GM23338 (cell line): ENCODE measurements around the gene RPS6KC1. TPM values are rescaled to one million over a fixed set of nuclear protein-coding genes. Genes with fewer than 3 reads are reported as not detected.

Source experiments
- ATAC-seq: fragments of 200-7000 bp; cut with Tn5 transposase; 3 replicates; pipeline ENCODE4 v1.9.1; 2020
- DNase-seq: peaks from one replicate; pipeline ENCODE4 v3.0.0-alpha.2; 2015; ENCODE audit warnings: low spot score
- H2AFZ ChIP-seq: fragments of 200-600 bp; sonication (generic); 2 replicates; pipeline ENCODE4 v1.8.0; 2016; ENCODE audit warnings: antibody characterized with exemption, mild to moderate bottlenecking, moderate library complexity
- H3F3A ChIP-seq: fragments of 200-600 bp; sonication (generic); replicated peaks from 2 replicates; pipeline ENCODE4 v1.8.0; 2017; ENCODE audit warnings: antibody characterized with exemption, mixed run types, low read depth
- H3K27ac ChIP-seq: fragments of 200-600 bp; sonication (generic); 2 replicates; pipeline ENCODE4 v1.6.1; 2016; ENCODE audit warnings: low read depth
- H3K27me3 ChIP-seq: fragments of 200-600 bp; sonication (generic); 2 replicates; pipeline ENCODE4 v1.8.0; 2016; ENCODE audit warnings: mild to moderate bottlenecking, mixed run types, moderate library complexity; ENCODE audit not compliant: insufficient read depth
- H3K36me3 ChIP-seq: fragments of 200-600 bp; sonication (generic); 2 replicates; pipeline ENCODE4 v1.8.0; 2016; ENCODE audit warnings: mild to moderate bottlenecking; ENCODE audit not compliant: insufficient read depth
- H3K4me1 ChIP-seq: fragments of 200-600 bp; sonication (generic); 2 replicates; pipeline ENCODE4 v1.8.0; 2016; ENCODE audit warnings: mild to moderate bottlenecking, moderate library complexity; ENCODE audit not compliant: insufficient read depth
- H3K4me2 ChIP-seq: fragments of 200-600 bp; sonication (generic); 2 replicates; pipeline ENCODE4 v1.7.1; 2017; ENCODE audit warnings: mixed run types
- H3K4me3 ChIP-seq: fragments of 200-600 bp; sonication (generic); 2 replicates; pipeline ENCODE4 v1.6.1; 2016; ENCODE audit warnings: mixed run types
- H3K79me2 ChIP-seq: fragments of 200-600 bp; sonication (generic); replicated peaks from 2 replicates; pipeline ENCODE4 v1.8.0; 2017; ENCODE audit warnings: mild to moderate bottlenecking; ENCODE audit not compliant: insufficient read depth
- H3K9me2 ChIP-seq: fragments of 200-600 bp; sonication (generic); 2 replicates; pipeline ENCODE4 v1.8.0; 2017; ENCODE audit not compliant: insufficient read depth
- H4K20me1 ChIP-seq: fragments of 200-600 bp; sonication (generic); replicated peaks from 2 replicates; pipeline ENCODE4 v1.8.0; 2017; ENCODE audit warnings: mild to moderate bottlenecking; ENCODE audit not compliant: insufficient read depth
- H3K27ac Mint-ChIP-seq: 2 replicates; pipeline ENCODE4 v1.8.0; 2020; ENCODE audit warnings: inconsistent platforms, mild to moderate bottlenecking, moderate library complexity, mixed read lengths
- H3K27me3 Mint-ChIP-seq: 3 replicates; pipeline ENCODE4 v1.8.0; 2022; ENCODE audit warnings: low read depth, mild to moderate bottlenecking, moderate library complexity, mixed read lengths, inconsistent platforms; ENCODE audit not compliant: insufficient read depth, poor library complexity
- H3K36me3 Mint-ChIP-seq: 3 replicates; pipeline ENCODE4 v1.8.0; 2021; ENCODE audit warnings: low read depth, mild to moderate bottlenecking, inconsistent platforms, moderate library complexity, mixed read lengths
- H3K4me1 Mint-ChIP-seq: 3 replicates; pipeline ENCODE4 v1.8.0; 2020; ENCODE audit warnings: mild to moderate bottlenecking, inconsistent platforms, mixed read lengths
- H3K4me3 Mint-ChIP-seq: 3 replicates; pipeline ENCODE4 v1.8.0; 2021; ENCODE audit warnings: moderate library complexity, mild to moderate bottlenecking, inconsistent platforms, mixed read lengths
- H3K9me3 Mint-ChIP-seq: 3 replicates; pipeline ENCODE4 v1.8.0; 2020; ENCODE audit warnings: moderate library complexity, mild to moderate bottlenecking, inconsistent platforms, mixed read lengths
- CREB1 ChIP-seq: fragments of 250-450 bp; sonication (Bioruptor Pico); IDR thresholded peaks from 2 replicates; pipeline ENCODE4 v1.5.0; 2020; ENCODE audit warnings: low read depth, mild to moderate bottlenecking, moderate library complexity
- EZH2 ChIP-seq: fragments of 200-600 bp; sonication (generic); IDR thresholded peaks from one replicate; pipeline ENCODE4 v1.8.0; 2017; ENCODE audit warnings: antibody characterized with exemption, mild to moderate bottlenecking, low read depth; ENCODE audit not compliant: unreplicated experiment
- EZH2phosphoT487 ChIP-seq: fragments of 200-600 bp; sonication (generic); IDR thresholded peaks from one replicate; pipeline ENCODE4 v1.8.1; 2018; ENCODE audit warnings: antibody characterized with exemption; ENCODE audit not compliant: unreplicated experiment
- JUNB ChIP-seq: IDR thresholded peaks from one replicate; pipeline ENCODE4 v1.6.1; 2016; ENCODE audit warnings: antibody characterized with exemption; ENCODE audit not compliant: unreplicated experiment
- NANOG ChIP-seq: IDR thresholded peaks from 2 replicates; pipeline ENCODE4 v1.6.1; 2016; ENCODE audit warnings: antibody characterized with exemption, borderline replicate concordance
- STAT1 ChIP-seq: IDR thresholded peaks from one replicate; pipeline ENCODE4 v1.6.1; 2016; ENCODE audit warnings: antibody characterized with exemption; ENCODE audit not compliant: unreplicated experiment
- ZNF114 ChIP-seq: fragments of 250-450 bp; sonication (Bioruptor Pico); IDR thresholded peaks from 2 replicates; pipeline ENCODE4 v1.5.0; 2020; ENCODE audit warnings: mild to moderate bottlenecking, moderate library complexity
- polyA plus RNA-seq: library from polyadenylated mRNA; unstranded; fragments of >200 nt; fragmentation: Nextera tagmentation; extraction: Ambion mirVana; gene quantifications from 2 replicates; pipeline ENCODE4 v1.2.1, GENCODE V29; 2016
- total RNA-seq: library from RNA; depleted of rRNA; stranded (reverse); fragments of >200 nt; shearing (Covaris generic); gene quantifications from 2 replicates; pipeline ENCODE4 v1.2.3, GENCODE V29; 2014
- TF ChIP-seq, protein P1 (sequence below): IDR thresholded peaks from one replicate; pipeline ENCODE4 v1.6.1; 2018; ENCODE audit warnings: antibody characterized with exemption; ENCODE audit not compliant: unreplicated experiment
- TF ChIP-seq, protein P2 (sequence below), 2 experiments: fragments of 200-600 bp in 1 of 2; sonication (generic) in 1 of 2; conservative IDR thresholded peaks; 2 replicates each; pipeline versions ENCODE4 v1.5.1 to v1.6.1; 2016 to 2017; ENCODE audit warnings: antibody characterized with exemption in 2 of 2, low read depth in 2 of 2, mild to moderate bottlenecking in 2 of 2, moderate library complexity in 1 of 2
- TF ChIP-seq, protein P3 (sequence below): fragments of 250-450 bp; sonication (Bioruptor Pico); IDR thresholded peaks from 2 replicates; pipeline ENCODE4 v1.5.0; 2020; ENCODE audit warnings: mild to moderate bottlenecking, moderate library complexity
- TF ChIP-seq, protein P4 (sequence below): IDR thresholded peaks from 2 replicates; pipeline ENCODE4 v1.6.1; 2016; ENCODE audit warnings: antibody characterized with exemption

Gene RPS6KC1
- total and polyA plus RNA-seq, 2 experiments from 2014 or later: 7.9 to 24.9 TPM

DNA sequence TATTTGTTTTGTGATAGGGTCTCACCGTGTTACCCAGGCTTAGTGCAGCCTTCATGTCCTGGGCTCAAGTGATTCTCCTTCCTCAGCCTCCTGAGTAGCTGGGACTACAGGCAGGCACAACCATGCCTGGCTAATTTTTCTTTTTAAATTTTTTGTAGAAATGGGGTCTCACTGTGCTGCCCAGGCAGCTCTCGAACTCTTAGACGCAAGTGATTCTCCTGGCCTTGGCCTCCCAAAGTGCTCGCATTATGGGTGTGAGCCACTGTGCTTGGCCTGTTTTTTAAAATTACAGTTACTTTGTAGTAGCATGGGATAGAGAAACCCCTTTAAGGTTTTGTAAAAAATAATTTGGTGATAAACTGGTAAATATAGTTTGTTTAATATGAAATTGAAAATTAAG lies 69.9 kb downstream of the RPS6KC1 start:
- no peak overlapping the region for H3K27ac ChIP-seq
- TF ChIP-seq, protein P1, sequence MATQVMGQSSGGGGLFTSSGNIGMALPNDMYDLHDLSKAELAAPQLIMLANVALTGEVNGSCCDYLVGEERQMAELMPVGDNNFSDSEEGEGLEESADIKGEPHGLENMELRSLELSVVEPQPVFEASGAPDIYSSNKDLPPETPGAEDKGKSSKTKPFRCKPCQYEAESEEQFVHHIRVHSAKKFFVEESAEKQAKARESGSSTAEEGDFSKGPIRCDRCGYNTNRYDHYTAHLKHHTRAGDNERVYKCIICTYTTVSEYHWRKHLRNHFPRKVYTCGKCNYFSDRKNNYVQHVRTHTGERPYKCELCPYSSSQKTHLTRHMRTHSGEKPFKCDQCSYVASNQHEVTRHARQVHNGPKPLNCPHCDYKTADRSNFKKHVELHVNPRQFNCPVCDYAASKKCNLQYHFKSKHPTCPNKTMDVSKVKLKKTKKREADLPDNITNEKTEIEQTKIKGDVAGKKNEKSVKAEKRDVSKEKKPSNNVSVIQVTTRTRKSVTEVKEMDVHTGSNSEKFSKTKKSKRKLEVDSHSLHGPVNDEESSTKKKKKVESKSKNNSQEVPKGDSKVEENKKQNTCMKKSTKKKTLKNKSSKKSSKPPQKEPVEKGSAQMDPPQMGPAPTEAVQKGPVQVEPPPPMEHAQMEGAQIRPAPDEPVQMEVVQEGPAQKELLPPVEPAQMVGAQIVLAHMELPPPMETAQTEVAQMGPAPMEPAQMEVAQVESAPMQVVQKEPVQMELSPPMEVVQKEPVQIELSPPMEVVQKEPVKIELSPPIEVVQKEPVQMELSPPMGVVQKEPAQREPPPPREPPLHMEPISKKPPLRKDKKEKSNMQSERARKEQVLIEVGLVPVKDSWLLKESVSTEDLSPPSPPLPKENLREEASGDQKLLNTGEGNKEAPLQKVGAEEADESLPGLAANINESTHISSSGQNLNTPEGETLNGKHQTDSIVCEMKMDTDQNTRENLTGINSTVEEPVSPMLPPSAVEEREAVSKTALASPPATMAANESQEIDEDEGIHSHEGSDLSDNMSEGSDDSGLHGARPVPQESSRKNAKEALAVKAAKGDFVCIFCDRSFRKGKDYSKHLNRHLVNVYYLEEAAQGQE: no peak
- no peak for TF ChIP-seq CREB1 (CRISPR knock-in tag)
- TF ChIP-seq NANOG: no peak
- TF ChIP-seq JUNB: no peak
- TF ChIP-seq, protein P2, sequence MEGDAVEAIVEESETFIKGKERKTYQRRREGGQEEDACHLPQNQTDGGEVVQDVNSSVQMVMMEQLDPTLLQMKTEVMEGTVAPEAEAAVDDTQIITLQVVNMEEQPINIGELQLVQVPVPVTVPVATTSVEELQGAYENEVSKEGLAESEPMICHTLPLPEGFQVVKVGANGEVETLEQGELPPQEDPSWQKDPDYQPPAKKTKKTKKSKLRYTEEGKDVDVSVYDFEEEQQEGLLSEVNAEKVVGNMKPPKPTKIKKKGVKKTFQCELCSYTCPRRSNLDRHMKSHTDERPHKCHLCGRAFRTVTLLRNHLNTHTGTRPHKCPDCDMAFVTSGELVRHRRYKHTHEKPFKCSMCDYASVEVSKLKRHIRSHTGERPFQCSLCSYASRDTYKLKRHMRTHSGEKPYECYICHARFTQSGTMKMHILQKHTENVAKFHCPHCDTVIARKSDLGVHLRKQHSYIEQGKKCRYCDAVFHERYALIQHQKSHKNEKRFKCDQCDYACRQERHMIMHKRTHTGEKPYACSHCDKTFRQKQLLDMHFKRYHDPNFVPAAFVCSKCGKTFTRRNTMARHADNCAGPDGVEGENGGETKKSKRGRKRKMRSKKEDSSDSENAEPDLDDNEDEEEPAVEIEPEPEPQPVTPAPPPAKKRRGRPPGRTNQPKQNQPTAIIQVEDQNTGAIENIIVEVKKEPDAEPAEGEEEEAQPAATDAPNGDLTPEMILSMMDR (conservative IDR thresholded peaks at IDR 0.05; ENCODE audit: low read depth in 2 of 2): no peak
- no peak for TF ChIP-seq EZH2
- no peak for TF ChIP-seq STAT1
- TF ChIP-seq ZNF114 (CRISPR knock-in tag): no peak
- TF ChIP-seq, protein P3, sequence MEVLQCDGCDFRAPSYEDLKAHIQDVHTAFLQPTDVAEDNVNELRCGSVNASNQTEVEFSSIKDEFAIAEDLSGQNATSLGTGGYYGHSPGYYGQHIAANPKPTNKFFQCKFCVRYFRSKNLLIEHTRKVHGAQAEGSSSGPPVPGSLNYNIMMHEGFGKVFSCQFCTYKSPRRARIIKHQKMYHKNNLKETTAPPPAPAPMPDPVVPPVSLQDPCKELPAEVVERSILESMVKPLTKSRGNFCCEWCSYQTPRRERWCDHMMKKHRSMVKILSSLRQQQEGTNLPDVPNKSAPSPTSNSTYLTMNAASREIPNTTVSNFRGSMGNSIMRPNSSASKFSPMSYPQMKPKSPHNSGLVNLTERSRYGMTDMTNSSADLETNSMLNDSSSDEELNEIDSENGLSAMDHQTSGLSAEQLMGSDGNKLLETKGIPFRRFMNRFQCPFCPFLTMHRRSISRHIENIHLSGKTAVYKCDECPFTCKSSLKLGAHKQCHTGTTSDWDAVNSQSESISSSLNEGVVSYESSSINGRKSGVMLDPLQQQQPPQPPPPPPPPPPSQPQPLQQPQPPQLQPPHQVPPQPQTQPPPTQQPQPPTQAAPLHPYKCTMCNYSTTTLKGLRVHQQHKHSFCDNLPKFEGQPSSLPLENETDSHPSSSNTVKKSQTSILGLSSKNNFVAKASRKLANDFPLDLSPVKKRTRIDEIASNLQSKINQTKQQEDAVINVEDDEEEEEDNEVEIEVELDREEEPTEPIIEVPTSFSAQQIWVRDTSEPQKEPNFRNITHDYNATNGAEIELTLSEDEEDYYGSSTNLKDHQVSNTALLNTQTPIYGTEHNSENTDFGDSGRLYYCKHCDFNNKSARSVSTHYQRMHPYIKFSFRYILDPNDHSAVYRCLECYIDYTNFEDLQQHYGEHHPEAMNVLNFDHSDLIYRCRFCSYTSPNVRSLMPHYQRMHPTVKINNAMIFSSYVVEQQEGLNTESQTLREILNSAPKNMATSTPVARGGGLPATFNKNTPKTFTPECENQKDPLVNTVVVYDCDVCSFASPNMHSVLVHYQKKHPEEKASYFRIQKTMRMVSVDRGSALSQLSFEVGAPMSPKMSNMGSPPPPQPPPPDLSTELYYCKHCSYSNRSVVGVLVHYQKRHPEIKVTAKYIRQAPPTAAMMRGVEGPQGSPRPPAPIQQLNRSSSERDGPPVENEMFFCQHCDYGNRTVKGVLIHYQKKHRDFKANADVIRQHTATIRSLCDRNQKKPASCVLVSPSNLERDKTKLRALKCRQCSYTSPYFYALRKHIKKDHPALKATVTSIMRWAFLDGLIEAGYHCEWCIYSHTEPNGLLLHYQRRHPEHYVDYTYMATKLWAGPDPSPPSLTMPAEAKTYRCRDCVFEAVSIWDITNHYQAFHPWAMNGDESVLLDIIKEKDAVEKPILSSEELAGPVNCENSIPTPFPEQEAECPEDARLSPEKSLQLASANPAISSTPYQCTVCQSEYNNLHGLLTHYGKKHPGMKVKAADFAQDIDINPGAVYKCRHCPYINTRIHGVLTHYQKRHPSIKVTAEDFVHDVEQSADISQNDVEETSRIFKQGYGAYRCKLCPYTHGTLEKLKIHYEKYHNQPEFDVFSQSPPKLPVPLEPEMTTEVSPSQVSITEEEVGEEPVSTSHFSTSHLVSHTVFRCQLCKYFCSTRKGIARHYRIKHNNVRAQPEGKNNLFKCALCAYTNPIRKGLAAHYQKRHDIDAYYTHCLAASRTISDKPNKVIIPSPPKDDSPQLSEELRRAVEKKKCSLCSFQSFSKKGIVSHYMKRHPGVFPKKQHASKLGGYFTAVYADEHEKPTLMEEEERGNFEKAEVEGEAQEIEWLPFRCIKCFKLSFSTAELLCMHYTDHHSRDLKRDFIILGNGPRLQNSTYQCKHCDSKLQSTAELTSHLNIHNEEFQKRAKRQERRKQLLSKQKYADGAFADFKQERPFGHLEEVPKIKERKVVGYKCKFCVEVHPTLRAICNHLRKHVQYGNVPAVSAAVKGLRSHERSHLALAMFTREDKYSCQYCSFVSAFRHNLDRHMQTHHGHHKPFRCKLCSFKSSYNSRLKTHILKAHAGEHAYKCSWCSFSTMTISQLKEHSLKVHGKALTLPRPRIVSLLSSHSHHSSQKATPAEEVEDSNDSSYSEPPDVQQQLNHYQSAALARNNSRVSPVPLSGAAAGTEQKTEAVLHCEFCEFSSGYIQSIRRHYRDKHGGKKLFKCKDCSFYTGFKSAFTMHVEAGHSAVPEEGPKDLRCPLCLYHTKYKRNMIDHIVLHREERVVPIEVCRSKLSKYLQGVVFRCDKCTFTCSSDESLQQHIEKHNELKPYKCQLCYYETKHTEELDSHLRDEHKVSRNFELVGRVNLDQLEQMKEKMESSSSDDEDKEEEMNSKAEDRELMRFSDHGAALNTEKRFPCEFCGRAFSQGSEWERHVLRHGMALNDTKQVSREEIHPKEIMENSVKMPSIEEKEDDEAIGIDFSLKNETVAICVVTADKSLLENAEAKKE: no peak
- TF ChIP-seq, protein P4, sequence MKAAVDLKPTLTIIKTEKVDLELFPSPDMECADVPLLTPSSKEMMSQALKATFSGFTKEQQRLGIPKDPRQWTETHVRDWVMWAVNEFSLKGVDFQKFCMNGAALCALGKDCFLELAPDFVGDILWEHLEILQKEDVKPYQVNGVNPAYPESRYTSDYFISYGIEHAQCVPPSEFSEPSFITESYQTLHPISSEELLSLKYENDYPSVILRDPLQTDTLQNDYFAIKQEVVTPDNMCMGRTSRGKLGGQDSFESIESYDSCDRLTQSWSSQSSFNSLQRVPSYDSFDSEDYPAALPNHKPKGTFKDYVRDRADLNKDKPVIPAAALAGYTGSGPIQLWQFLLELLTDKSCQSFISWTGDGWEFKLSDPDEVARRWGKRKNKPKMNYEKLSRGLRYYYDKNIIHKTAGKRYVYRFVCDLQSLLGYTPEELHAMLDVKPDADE: no peak
- no peak for TF ChIP-seq EZH2phosphoT487
- H3K27me3 ChIP-seq: no peaks in the 10 kb centered on the region
- no peak overlapping the region for H3K4me3 ChIP-seq
- H3K9me3 Mint-ChIP-seq: no peaks in the 10 kb centered on the region
- no peaks in the 10 kb centered on the region for H3K36me3 ChIP-seq
- no peaks in the 10 kb centered on the region for H3K4me1 Mint-ChIP-seq
- no peaks in the 10 kb centered on the region for H3K27me3 Mint-ChIP-seq
- H3K4me2 ChIP-seq: no peak overlapping the region
- no peaks in the 10 kb centered on the region for H3K9me2 ChIP-seq
- no peaks in the 10 kb centered on the region for H3F3A ChIP-seq
- H3K4me1 ChIP-seq: no peaks in the 10 kb centered on the region
- H3K27ac Mint-ChIP-seq: no peak overlapping the region
- no peak overlapping the region for H3K4me3 Mint-ChIP-seq
- H2AFZ ChIP-seq: no peak overlapping the region
- no peaks in the 10 kb centered on the region for H4K20me1 ChIP-seq
- DNase-seq: no peak
- H3K79me2 ChIP-seq: no peaks in the 10 kb centered on the region; the same call in 1 of the 2 replicates
- ATAC-seq: no peak
- no peaks in the 10 kb centered on the region for H3K36me3 Mint-ChIP-seq
